Esophagus muscularis mucosa (tissue), 4 donors: ENCODE data around the gene ZNF763. TPM values are rescaled to one million over a fixed set of nuclear protein-coding genes. Genes with fewer than 3 reads are reported as not detected.
"Not testable (repeated sequence)": the region's sequence is repeated elsewhere in the genome, so short reads cannot be mapped to it uniquely, and the experiment has no call there.

ENCODE experiments used
- DNase-seq: peaks from one replicate; pipeline ENCODE4 v3.0.0-alpha.2; 2017; ENCODE audit errors: extremely low spot score
- H3K27ac ChIP-seq, 4 donors: fragments of 200-600 bp; sonication (generic); replicated peaks in 1 of 4; 1 replicate in 3 of 4; 2 replicates in 1 of 4; pipeline ENCODE4 v1.5.1; 2016 to 2019; ENCODE audit warnings: mild to moderate bottlenecking in 1 of 4
- H3K27me3 ChIP-seq, 4 donors: fragments of 200-600 bp; sonication (generic); one replicate each; pipeline versions ENCODE4 v1.5.1 to v1.6.0; 2016 to 2019
- H3K36me3 ChIP-seq, 4 donors: fragments of 200-600 bp; sonication (generic); one replicate each; pipeline ENCODE4 v1.5.1; 2016 to 2019
- H3K4me1 ChIP-seq, 4 donors: fragments of 200-600 bp; sonication (generic); one replicate each; pipeline ENCODE4 v1.5.1; 2016 to 2019
- H3K4me3 ChIP-seq, 4 donors: fragments of 200-600 bp; sonication (generic); 1 replicate in 2 of 4; 2 replicates in 2 of 4; pipeline ENCODE4 v1.5.1; 2016 to 2019; ENCODE audit warnings: mild to moderate bottlenecking in 4 of 4, moderate library complexity in 1 of 4
- H3K9me3 ChIP-seq, 4 donors: fragments of 200-600 bp; sonication (generic); 1 replicate in 3 of 4; 2 replicates in 1 of 4; pipeline ENCODE4 v1.5.1; 2016 to 2019
- EP300 ChIP-seq: sonication (generic); formaldehyde crosslinking; IDR thresholded peaks from one replicate; pipeline ENCODE4 v1.6.1; 2017; ENCODE audit warnings: antibody characterized with exemption
- POLR2A ChIP-seq: fragments of 450-650 bp; IDR thresholded peaks from one replicate; pipeline ENCODE4 v1.6.1; 2017; ENCODE audit warnings: antibody characterized with exemption, moderate library complexity, mild to moderate bottlenecking, low read depth
- POLR2AphosphoS5 ChIP-seq, 2 donors: sonication (generic); formaldehyde crosslinking; IDR thresholded peaks; one replicate each; pipeline ENCODE4 v1.6.1; 2017; ENCODE audit warnings: antibody characterized with exemption in 2 of 2
- WGBS: methylation state at CpG from one replicate; pipeline ENCODE4 v1.1.5; 2018; 5-methylcytosine and 5-hydroxymethylcytosine counted together
- intact Hi-C: fragments of 100-400 bp; cut with DNase I; formaldehyde crosslinking; loops from one replicate; pipeline ENCODE4 v1.15.1; 2023
- total RNA-seq, 4 donors: library from RNA; depleted of rRNA; stranded (reverse); fragments of >200 nt; gene quantifications; one replicate each; pipeline versions ENCODE4 v1.1.0 to v1.2.1, GENCODE V29; 2016
- TF ChIP-seq, protein P1 (sequence below), 3 experiments: fragments of 200-600 bp in 2 of 3; fragments of 450-650 bp in 1 of 3; sonication (generic) in 2 of 3; IDR thresholded peaks; one replicate each; pipeline ENCODE4 v1.5.1; 2017 to 2019; ENCODE audit warnings: antibody characterized with exemption in 3 of 3, mild to moderate bottlenecking in 2 of 3, moderate library complexity in 1 of 3

ZNF763 gene
- total RNA-seq, 4 donors from 2014 or later = 3.3 to 7.5 (median 4.8) TPM

DNA sequence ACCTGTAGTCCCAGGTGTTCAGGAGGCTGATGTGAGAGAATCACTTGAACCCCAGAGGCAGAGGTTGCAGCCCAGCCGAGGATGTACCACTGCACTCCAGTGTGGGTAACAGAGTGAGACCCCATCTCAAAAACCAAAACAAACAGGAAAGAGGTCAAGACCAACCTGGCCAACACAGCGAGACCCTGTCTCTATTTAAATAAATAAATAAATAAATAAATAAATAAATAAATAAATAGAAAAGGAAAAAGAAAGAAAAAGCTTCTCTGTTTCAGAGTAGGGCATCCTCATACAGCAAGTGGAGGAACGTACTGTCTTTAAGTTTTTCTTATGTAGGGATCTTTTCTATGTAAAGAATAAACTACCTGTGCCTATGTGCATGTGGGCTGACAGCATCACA, 37.6 kb upstream of the ZNF763 start:
- no peak overlapping the region for H3K27ac ChIP-seq
- no peaks in the 10 kb centered on the region for H3K36me3 ChIP-seq
- peaks cover 20 to 36% (median 33%) of the 10 kb centered on the region in 4 donors for H3K4me1 ChIP-seq
- 92% methylated on average over 3 of the region's 3 CpGs for WGBS
- no peaks in the 10 kb centered on the region for H3K27me3 ChIP-seq
- DNase-seq = no peak
- intact Hi-C loops = loop anchor here (10.0 kb wide), 1 partner anchor 128 kb away; the partner anchor contains the start of gene ZNF878
- H3K4me3 ChIP-seq = no peak overlapping the region
- no peaks in the 10 kb centered on the region for H3K9me3 ChIP-seq
- TF ChIP-seq EP300 (no peak), POLR2A (no peak), POLR2AphosphoS5 (IDR thresholded peaks at IDR 0.05) (no peak)
- TF ChIP-seq, protein P1, sequence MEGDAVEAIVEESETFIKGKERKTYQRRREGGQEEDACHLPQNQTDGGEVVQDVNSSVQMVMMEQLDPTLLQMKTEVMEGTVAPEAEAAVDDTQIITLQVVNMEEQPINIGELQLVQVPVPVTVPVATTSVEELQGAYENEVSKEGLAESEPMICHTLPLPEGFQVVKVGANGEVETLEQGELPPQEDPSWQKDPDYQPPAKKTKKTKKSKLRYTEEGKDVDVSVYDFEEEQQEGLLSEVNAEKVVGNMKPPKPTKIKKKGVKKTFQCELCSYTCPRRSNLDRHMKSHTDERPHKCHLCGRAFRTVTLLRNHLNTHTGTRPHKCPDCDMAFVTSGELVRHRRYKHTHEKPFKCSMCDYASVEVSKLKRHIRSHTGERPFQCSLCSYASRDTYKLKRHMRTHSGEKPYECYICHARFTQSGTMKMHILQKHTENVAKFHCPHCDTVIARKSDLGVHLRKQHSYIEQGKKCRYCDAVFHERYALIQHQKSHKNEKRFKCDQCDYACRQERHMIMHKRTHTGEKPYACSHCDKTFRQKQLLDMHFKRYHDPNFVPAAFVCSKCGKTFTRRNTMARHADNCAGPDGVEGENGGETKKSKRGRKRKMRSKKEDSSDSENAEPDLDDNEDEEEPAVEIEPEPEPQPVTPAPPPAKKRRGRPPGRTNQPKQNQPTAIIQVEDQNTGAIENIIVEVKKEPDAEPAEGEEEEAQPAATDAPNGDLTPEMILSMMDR (IDR thresholded peaks at IDR 0.05) = no peak

DNA sequence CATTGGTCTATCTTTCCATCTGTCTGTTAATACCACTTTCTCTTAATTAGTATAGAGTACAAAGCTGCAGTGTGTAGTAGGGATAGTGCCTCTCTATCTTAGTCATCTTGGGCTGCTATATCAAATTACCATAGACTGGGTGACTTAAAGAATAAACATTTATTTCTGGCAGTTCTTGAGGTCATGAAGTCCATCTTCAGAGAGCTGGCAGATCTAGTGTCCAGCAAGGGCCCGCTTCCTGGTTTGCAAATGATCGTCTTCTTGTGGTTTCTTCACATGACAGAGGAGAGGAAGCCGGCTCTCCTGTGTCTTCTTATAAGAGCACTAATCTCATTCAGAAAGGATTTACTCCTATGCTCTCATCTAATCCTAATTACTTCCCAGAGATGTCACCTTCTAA, 33.8 kb upstream of the ZNF763 start:
- Histone ChIP-seq H3K4me1 (peaks cover 4 to 20% (median 13%) of the 10 kb centered on the region in 4 donors), H3K9me3 (peaks cover 0 to 4% (median 0%) of the 10 kb centered on the region in 4 donors), H3K27ac (no peak overlapping the region), H3K36me3 (peaks cover 0 to 3% (median 0%) of the 10 kb centered on the region in 4 donors), H3K4me3 (no peak overlapping the region), H3K27me3 (no peaks in the 10 kb centered on the region)
- no peak for DNase-seq
- WGBS = 86% methylated on average over 3 of the region's 3 CpGs
- TF ChIP-seq POLR2AphosphoS5 (IDR thresholded peaks at IDR 0.05) (no peak), POLR2A (no peak), EP300 (no peak)
- TF ChIP-seq, protein P1 (IDR thresholded peaks at IDR 0.05) = no peak
- intact Hi-C loops = no loop called here

DNA sequence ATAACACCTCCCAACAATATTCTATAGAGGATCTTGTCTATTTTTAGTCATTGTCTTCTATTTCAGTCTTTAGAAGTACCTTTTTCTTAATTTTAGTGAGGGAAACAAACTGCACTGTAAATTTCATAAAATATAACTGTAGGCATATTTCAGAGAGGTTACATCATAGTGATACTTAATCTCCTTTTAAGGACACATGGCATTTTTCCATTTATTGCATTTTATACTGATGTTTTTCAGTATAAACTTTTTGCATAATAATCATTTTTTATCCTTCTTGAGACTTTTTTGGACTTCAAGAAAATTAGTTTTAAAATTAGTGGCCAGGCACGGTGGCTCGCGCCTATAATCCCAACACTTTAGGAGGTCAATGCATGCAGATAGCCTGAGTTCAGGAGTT, 33.3 kb upstream of the ZNF763 start:
- peaks cover 0 to 4% (median 0%) of the 10 kb centered on the region in 4 donors for H3K9me3 ChIP-seq
- no peak overlapping the region for H3K4me3 ChIP-seq
- no peak for DNase-seq
- intact Hi-C loops = no loop called here
- H3K4me1 ChIP-seq = peaks cover 0 to 15% (median 9%) of the 10 kb centered on the region in 4 donors
- H3K27ac ChIP-seq = no peak overlapping the region
- no peaks in the 10 kb centered on the region for H3K27me3 ChIP-seq
- no peak for TF ChIP-seq POLR2AphosphoS5 (IDR thresholded peaks at IDR 0.05)
- TF ChIP-seq, protein P1 (IDR thresholded peaks at IDR 0.05) = no peak
- no peak for TF ChIP-seq EP300
- H3K36me3 ChIP-seq = peaks cover 0 to 3% (median 0%) of the 10 kb centered on the region in 4 donors
- 98% methylated on average over 3 of the region's 3 CpGs for WGBS

DNA sequence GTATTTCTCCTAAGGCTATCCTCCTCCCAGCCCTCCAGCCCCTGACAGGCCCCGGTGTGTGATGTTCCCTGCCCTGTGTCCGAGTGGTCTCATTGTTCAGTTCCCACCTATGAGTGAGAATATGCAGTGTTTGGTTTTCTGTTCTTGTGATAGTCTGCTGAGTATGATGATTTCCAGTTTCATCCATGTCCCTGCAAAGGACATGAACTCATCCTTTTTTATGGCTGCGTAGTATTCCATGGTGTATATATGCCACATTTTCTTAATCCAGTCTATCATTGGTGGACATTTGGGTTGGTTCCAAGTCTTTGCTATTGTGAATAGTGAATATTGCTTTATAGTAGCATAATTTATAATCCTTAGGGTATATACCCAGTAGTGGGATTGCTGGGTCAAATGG, 29.0 kb upstream of the ZNF763 start:
- intact Hi-C loops, H3K4me1 ChIP-seq, H3K4me3 ChIP-seq, H3K27ac ChIP-seq, DNase-seq, H3K27me3 ChIP-seq: not testable (repeated sequence)
- Histone ChIP-seq H3K9me3 (peaks cover 0 to 22% (median 13%) of the 10 kb centered on the region in 4 donors), H3K36me3 (peaks cover 0 to 14% (median 6%) of the 10 kb centered on the region in 4 donors)
- WGBS = 98% methylated on average over 3 of the region's 3 CpGs

DNA sequence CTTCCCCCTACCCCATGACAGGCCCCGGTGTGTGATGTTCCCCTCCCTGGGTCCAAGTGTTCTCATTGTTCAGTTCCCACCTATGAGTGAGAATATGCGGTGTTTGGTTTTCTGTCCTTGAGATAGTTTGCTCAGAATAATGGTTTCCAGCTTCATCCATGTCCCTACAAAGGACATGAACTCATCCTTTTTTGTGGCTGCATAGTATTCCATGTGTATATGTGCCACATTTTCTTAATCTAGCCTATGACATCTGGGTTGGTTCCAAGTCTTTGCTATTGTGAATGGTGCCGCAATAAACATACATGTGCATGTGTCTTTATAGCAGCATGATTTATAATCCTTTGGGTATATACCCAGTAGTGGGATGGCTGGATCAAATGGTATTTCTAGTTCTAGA, 26.5 kb upstream of the ZNF763 start:
- H3K9me3 ChIP-seq = peaks cover 0 to 48% (median 36%) of the 10 kb centered on the region in 4 donors
- WGBS = 94% methylated on average over 3 of the region's 3 CpGs
- H3K27me3 ChIP-seq, H3K27ac ChIP-seq, DNase-seq, H3K4me1 ChIP-seq, intact Hi-C loops, H3K4me3 ChIP-seq: not testable (repeated sequence)
- peaks cover 0 to 33% (median 20%) of the 10 kb centered on the region in 4 donors for H3K36me3 ChIP-seq

DNA sequence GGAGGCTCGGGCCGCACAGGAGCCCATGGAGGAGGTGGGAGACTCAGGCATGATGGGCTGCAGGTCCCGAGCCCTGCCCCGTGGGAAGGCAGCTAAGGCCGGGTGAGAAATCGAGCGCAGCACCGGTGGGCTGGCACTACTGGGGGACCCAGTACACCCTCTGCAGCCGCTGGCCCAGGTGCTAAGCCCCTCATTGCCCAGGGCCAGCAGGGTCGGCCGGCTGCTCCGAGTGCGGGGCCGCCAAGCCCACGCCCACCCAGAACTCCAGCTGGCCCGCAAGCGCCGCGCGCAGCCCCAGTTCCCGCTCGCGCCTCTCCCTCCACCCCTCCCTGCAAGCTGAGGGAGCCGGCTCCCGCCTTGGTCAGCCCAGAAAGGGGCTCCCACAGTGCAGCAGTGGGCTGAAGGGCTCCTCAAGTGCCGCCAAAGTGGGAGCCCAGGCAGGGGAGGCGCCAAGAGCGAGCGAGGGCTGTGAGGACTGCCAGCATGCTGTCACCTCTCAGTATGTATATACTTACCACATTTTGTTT, 23.4 kb upstream of the ZNF763 start:
- Histone ChIP-seq H3K36me3 (peaks cover 2 to 55% (median 33%) of the 10 kb centered on the region in 4 donors), H3K9me3 (peaks cover 0 to 78% (median 65%) of the 10 kb centered on the region in 4 donors)
- intact Hi-C loops, H3K27ac ChIP-seq, DNase-seq, H3K27me3 ChIP-seq, H3K4me3 ChIP-seq, H3K4me1 ChIP-seq: not testable (repeated sequence)
- WGBS = 100% methylated on average over 17 of the region's 29 CpGs
